GM13976 (cell line): ENCODE data around the gene CXADR.

ENCODE experiments used
- DNase-seq: peaks from one replicate; pipeline ENCODE4 v3.0.0; 2012; ENCODE audit warnings: low spot score
- CTCF ChIP-seq: IDR thresholded peaks from 2 replicates; pipeline ENCODE4 v1.5.1; 2012; ENCODE audit warnings: borderline replicate concordance, mild to moderate bottlenecking; ENCODE audit not compliant: insufficient read depth; ENCODE audit errors: extremely low read depth, missing control alignments, control extremely low read depth
- in situ Hi-C: fragments of 300-500 bp; cut with MboI; formaldehyde crosslinking; loops from one replicate; pipeline ENCODE4 v1.12.0; 2022; ENCODE audit warnings: low sequenced_read_pairs, mixed read lengths, inconsistent platforms; ENCODE audit not compliant: unreplicated experiment

CXADR gene

GRCh38 chr21:17585875-17586450 lies 73.1 kb downstream of the CXADR start:
- in situ Hi-C loops = no loop called here
- peak; percentile 23 for DNase-seq
- TF ChIP-seq CTCF = peak; percentile 29

GRCh38 chr21:17590430-17590829 lies 77.6 kb downstream of the CXADR start:
- no peak for TF ChIP-seq CTCF
- DNase-seq = no peak
- in situ Hi-C loops = no loop called here

- in situ Hi-C loops = no loop called here
- TF ChIP-seq CTCF = no peak
- DNase-seq = no peak
These were observed 84.8 kb downstream of the CXADR start for GRCh38 chr21:17597680-17598079.

- no peak for TF ChIP-seq CTCF
- DNase-seq = peak; percentile 21
- in situ Hi-C loops = no loop called here
These were observed 85.6 kb downstream of the CXADR start for GRCh38 chr21:17598437-17598836.

GRCh38 chr21:17602874-17603273 lies 90.0 kb downstream of the CXADR start:
- DNase-seq = no peak
- TF ChIP-seq CTCF = no peak
- in situ Hi-C loops = no loop called here

GRCh38 chr21:17607684-17608083 lies 94.8 kb downstream of the CXADR start:
- DNase-seq = no peak
- TF ChIP-seq CTCF = no peak
- in situ Hi-C loops = no loop called here

- in situ Hi-C loops = loop anchor here (10.0 kb wide), 1 partner anchor 175 kb away; no protein-coding TSS in a partner anchor
- TF ChIP-seq CTCF = no peak
- DNase-seq = no peak
These were observed 96.8 kb downstream of the CXADR start for GRCh38 chr21:17609681-17610080.
